WERI-Rb-1 (cell line): Measurements from ENCODE around the gene ACTMAP.
"Not testable (repeated sequence)": the region's sequence is repeated elsewhere in the genome, so short reads cannot be mapped to it uniquely, and the experiment has no call there.

Experiments used
- DNase-seq: peaks from one replicate; pipeline ENCODE4 v3.0.0-alpha.2; 2020
- H3K27ac ChIP-seq: fragments of 250-450 bp; sonication (Bioruptor Pico); 2 replicates; pipeline ENCODE4 v1.5.1; 2020; ENCODE audit warnings: mild to moderate bottlenecking, moderate library complexity
- H3K27me3 ChIP-seq: fragments of 250-450 bp; sonication (Bioruptor Pico); 2 replicates; pipeline ENCODE4 v1.5.1; 2021; ENCODE audit warnings: mild to moderate bottlenecking, low read depth, moderate library complexity; ENCODE audit not compliant: insufficient read depth, severe bottlenecking
- H3K36me3 ChIP-seq: fragments of 250-450 bp; sonication (Bioruptor Pico); 2 replicates; pipeline ENCODE4 v1.5.1; 2020; ENCODE audit warnings: mild to moderate bottlenecking, moderate library complexity
- H3K4me3 ChIP-seq: 2 replicates; pipeline ENCODE4 v1.5.1; 2011; ENCODE audit warnings: low read depth, mild to moderate bottlenecking, control low read depth, low read length
- H3K9me3 ChIP-seq: fragments of 250-450 bp; sonication (Bioruptor Pico); 2 replicates; pipeline ENCODE4 v1.5.1; 2021; ENCODE audit warnings: mild to moderate bottlenecking, moderate library complexity; ENCODE audit not compliant: severe bottlenecking
- TF ChIP-seq, protein P1 (sequence below): IDR thresholded peaks from 2 replicates; pipeline ENCODE4 v1.5.1; 2011; ENCODE audit warnings: low read depth, mild to moderate bottlenecking, control low read depth, inconsistent platforms, low read length

Gene ACTMAP

DNA sequence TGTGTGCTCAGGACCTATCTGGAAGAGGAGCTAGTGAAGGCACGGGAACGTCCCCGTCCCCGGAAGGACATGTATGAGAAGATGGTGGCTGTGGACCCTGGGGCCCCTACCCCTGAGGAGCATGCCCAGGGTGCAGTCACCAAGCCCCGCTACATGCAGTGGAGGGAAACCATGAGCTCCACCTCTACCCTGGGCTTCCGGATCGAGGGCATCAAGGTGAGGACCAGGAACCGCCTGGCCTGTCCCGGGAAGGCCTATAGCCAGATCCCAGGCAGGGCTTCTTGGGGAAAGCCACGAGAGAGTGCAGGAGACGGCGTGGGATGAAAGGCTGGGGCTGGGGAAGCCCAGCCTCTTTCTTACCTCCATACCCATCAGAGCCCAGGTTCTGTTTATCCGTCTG lies 17.1 kb downstream of the ACTMAP start:
- no peak overlapping the region for H3K4me3 ChIP-seq
- TF ChIP-seq, protein P1, sequence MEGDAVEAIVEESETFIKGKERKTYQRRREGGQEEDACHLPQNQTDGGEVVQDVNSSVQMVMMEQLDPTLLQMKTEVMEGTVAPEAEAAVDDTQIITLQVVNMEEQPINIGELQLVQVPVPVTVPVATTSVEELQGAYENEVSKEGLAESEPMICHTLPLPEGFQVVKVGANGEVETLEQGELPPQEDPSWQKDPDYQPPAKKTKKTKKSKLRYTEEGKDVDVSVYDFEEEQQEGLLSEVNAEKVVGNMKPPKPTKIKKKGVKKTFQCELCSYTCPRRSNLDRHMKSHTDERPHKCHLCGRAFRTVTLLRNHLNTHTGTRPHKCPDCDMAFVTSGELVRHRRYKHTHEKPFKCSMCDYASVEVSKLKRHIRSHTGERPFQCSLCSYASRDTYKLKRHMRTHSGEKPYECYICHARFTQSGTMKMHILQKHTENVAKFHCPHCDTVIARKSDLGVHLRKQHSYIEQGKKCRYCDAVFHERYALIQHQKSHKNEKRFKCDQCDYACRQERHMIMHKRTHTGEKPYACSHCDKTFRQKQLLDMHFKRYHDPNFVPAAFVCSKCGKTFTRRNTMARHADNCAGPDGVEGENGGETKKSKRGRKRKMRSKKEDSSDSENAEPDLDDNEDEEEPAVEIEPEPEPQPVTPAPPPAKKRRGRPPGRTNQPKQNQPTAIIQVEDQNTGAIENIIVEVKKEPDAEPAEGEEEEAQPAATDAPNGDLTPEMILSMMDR = no peak
- DNase-seq = no peak
- peaks cover 63% of the 10 kb centered on the region for H3K36me3 ChIP-seq
- H3K27me3 ChIP-seq = no peaks in the 10 kb centered on the region
- H3K9me3 ChIP-seq = no peaks in the 10 kb centered on the region
- no peak overlapping the region for H3K27ac ChIP-seq

DNA sequence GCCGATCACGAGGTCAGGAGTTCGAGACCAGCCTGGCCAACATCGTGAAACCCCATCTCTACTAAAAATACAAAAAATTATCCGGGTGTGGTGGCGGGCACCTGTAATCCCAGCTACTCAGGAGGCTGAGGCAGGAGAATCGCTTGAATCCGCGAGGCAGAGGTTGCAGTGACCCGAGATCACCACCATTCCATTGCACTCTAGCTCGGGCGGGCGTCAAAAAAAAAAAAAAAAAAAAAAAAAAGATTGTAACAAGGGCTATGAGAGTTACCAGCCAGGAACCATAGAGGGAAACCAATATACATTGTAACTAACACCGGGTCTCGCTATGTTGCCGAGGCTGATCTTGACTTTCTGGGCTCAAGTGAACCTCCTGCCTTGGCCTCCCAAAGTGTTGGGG lies 18.0 kb downstream of the ACTMAP start:
- H3K27me3 ChIP-seq = not testable (repeated sequence)

DNA sequence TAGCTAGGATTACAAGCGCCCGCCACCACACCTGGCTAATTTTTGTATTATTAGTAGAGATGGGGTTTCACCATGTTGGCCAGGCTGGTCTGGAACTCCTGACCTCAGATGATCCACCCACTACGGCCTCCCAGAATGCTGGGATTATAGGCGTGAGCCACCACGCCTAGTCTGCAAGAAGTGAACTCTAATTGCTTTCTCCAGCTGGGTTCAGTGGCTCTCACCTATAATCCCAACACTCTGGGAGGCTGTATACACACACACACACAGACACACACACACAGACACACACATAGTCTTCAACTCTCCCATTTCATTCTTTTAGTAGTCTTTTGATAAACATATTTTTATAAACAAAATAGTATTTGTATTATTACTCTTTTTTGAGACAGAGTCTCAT lies 20.2 kb downstream of the ACTMAP start:
- Histone ChIP-seq H3K36me3 (peaks cover 55% of the 10 kb centered on the region), H3K27ac (peak overlapping the region; percentile 11; the same call in 1 of the 2 replicates)
- H3K27me3 ChIP-seq, H3K4me3 ChIP-seq, H3K9me3 ChIP-seq, DNase-seq: not testable (repeated sequence)

More for the DNA sequence above, 18.0 kb downstream of the ACTMAP start:
- peaks cover 66% of the 10 kb centered on the region for H3K36me3 ChIP-seq
- H3K9me3 ChIP-seq, H3K4me3 ChIP-seq, DNase-seq, H3K27ac ChIP-seq: not testable (repeated sequence)

DNA sequence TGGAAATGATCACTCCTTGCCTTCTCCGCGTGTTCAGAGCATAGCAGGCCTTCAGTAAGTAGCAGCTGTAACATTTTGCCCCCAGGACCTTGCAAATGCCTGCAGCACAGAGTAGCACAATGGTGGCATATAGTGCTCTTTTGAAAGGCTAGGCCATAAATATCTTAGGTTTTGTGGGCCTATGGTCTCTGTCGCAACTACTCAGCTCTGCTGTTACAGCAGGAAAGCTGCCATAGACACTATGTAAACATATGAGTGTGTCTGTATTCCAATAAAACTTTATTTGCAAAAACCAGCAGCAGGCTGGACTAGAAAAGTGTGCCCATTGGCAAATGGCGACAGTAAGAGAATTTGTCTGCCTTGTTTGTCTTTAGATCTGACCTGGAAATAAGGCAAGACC lies 24.0 kb downstream of the ACTMAP start:
- Histone ChIP-seq H3K27ac (peak overlapping the region; percentile 85), H3K27me3 (no peaks in the 10 kb centered on the region), H3K9me3 (peaks cover 6% of the 10 kb centered on the region), H3K36me3 (peaks cover 51% of the 10 kb centered on the region), H3K4me3 (0 out of 2 replicates have a peak overlapping the region, but pooled peaks have one; percentile 1)
- TF ChIP-seq, protein P1 = no peak
- DNase-seq = no peak

DNA sequence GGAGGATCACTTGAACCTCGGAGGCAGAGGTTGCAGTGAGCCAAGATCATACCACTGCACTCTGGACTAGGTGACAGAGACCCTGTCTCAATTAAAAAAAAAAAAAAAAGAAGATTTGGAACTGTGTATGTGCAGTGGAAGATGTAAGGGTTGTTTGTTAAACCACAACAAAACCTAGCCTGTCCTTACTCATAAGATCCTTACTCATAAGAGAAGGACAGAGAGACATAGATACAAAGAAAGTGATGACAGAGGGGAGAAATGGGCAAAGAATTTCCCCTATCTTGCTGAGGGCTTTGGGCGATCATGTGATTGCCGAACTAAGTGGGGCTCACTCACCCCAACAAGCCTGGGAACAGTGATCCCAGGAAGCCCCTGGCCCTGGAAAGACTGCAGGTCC lies 25.4 kb downstream of the ACTMAP start:
- TF ChIP-seq, protein P1 = no peak

DNA sequence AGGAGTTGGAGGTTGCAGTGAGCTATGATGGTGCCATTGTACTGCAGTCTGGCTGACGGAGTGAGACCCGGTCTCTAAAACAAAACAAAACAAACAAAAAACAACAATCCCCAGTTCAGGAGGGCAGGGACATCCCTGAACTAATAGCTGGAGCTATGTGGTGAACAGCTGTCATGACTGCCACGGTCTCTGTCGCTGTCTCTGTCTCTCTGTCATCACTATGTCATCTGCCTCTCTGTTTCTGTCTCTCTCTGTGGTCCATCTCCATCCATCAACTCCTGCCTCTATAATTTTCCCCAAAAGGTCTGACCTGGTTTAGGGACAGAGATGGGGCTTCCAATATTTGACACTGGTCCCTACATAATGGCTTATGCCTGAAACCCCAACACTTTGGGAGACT lies 26.0 kb downstream of the ACTMAP start:
- no peak overlapping the region for H3K4me3 ChIP-seq
- H3K36me3 ChIP-seq = peaks cover 35% of the 10 kb centered on the region
- TF ChIP-seq, protein P1 = no peak
- no peak overlapping the region; the same call in 1 of the 2 replicates for H3K27ac ChIP-seq
- H3K9me3 ChIP-seq = peaks cover 6% of the 10 kb centered on the region
- DNase-seq = no peak
- no peaks in the 10 kb centered on the region for H3K27me3 ChIP-seq

More for the DNA sequence above, 25.4 kb downstream of the ACTMAP start:
- peaks cover 6% of the 10 kb centered on the region for H3K9me3 ChIP-seq
- H3K27ac ChIP-seq = peak overlapping the region; percentile 85
- peaks cover 37% of the 10 kb centered on the region for H3K36me3 ChIP-seq
- no peak for DNase-seq
- no peaks in the 10 kb centered on the region for H3K27me3 ChIP-seq
- H3K4me3 ChIP-seq = no peak overlapping the region

DNA sequence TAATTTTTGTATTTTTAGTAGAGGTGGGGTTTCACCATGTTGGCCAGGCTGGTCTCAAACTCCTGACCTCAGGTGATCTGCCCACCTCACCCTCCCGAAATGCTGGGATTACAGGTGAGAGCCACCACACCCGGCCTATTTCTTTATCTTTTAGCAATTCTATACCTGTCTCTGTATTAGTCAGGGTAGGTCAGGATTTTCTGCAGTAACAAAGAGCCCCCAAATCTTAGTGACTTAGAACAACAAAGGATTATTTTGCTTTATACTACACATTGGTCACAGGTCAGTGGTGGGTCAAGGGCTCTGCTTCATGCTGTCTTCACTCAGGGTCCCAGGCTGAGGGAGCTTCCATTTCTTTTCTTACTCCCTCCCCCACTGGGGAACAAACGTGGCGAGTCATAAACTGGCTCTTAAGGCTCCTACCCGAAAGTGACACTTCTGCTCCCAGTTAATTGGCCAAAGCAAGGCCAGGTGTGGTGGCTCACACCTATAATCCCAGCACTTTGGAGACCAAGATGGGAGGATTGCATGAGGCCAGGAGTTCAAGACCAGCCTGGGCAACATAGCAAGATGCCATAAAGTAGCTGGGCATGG lies 26.5 kb downstream of the ACTMAP start:
- H3K36me3 ChIP-seq = peaks cover 31% of the 10 kb centered on the region
- no peak overlapping the region for H3K4me3 ChIP-seq
- TF ChIP-seq, protein P1 = no peak
- no peak for DNase-seq
- H3K9me3 ChIP-seq = peaks cover 6% of the 10 kb centered on the region
- H3K27ac ChIP-seq = no peak overlapping the region
- no peaks in the 10 kb centered on the region for H3K27me3 ChIP-seq
